Lower leg skin (tissue), 3 donors: ENCODE data around the gene MYL12A.

ENCODE experiments used
- POLR2A ChIP-seq, 2 donors: fragments of 450-650 bp; IDR thresholded peaks; one replicate each; pipeline ENCODE4 v1.6.1; 2016 to 2017; ENCODE audit warnings: antibody characterized with exemption in 2 of 2, mild to moderate bottlenecking in 1 of 2, moderate library complexity in 1 of 2
- TF ChIP-seq, protein P1 (sequence below), 3 donors: fragments of 450-650 bp; IDR thresholded peaks; one replicate each; pipeline ENCODE4 v1.5.1; 2016; ENCODE audit warnings: antibody characterized with exemption in 3 of 3, mild to moderate bottlenecking in 3 of 3, moderate library complexity in 2 of 3

DNA sequence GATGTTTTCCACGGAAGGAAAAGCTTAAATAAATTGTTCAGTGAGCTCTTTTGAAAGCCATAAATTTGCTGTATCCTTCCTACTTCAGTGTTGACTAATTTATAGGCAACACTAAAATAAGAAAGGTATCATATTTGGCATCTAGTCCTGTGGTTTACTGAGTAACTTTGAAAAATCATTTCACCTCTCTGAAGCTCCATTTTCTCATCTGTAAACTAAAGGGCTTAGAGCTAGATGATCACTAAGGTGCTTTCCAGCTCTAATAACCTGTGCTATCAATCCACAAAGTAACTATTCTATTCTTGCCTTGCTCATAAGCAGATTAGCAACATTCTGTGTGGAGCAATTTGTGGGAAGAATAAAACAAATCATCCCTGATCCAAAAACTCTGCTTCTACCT is 24.2 kb upstream of the MYL12A start:
- TF ChIP-seq, protein P1, sequence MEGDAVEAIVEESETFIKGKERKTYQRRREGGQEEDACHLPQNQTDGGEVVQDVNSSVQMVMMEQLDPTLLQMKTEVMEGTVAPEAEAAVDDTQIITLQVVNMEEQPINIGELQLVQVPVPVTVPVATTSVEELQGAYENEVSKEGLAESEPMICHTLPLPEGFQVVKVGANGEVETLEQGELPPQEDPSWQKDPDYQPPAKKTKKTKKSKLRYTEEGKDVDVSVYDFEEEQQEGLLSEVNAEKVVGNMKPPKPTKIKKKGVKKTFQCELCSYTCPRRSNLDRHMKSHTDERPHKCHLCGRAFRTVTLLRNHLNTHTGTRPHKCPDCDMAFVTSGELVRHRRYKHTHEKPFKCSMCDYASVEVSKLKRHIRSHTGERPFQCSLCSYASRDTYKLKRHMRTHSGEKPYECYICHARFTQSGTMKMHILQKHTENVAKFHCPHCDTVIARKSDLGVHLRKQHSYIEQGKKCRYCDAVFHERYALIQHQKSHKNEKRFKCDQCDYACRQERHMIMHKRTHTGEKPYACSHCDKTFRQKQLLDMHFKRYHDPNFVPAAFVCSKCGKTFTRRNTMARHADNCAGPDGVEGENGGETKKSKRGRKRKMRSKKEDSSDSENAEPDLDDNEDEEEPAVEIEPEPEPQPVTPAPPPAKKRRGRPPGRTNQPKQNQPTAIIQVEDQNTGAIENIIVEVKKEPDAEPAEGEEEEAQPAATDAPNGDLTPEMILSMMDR (IDR thresholded peaks at IDR 0.05), result no peak
- no peak for TF ChIP-seq POLR2A (IDR thresholded peaks at IDR 0.05)
